Measurements from ENCODE around the gene HPS3. TPM values are rescaled to one million over a fixed set of nuclear protein-coding genes. Genes with fewer than 3 reads are reported as not detected.

HPS3 gene
- total and polyA plus RNA-seq, 2 experiments from 2014 or later, result 14.5 to 18.4 TPM

DNA sequence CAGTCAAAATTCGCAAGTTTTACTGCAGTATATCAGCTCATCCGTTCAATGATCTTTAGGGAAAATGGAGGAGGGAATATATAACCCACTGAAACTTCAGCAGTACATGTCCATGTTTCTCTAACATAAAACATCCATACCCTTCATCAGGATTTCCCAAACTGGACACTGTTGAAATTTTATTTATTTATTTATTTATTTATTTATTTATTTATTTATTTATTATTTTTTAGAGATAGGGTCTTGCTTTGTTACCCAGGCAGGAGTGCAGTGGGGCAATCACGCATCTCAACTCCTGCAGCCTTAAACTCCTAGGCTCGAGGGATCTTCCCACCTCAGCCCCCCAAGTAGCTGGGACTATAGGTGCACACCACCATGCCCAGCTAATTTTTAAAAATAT lies 28.3 kb upstream of the HPS3 start:
- no peak overlapping the region for H3K4me2 ChIP-seq (ENCODE audit: unreplicated experiment)
- in situ Hi-C loops (cut with MboI), result loop anchor here (25.0 kb wide), 1 partner anchor 386 kb away; no protein-coding TSS in a partner anchor
- H3K36me3 ChIP-seq (ENCODE audit: low read depth), result no peaks in the 10 kb centered on the region
- no peaks in the 10 kb centered on the region for H3K27me3 ChIP-seq (replicated peaks; ENCODE audit: insufficient read depth)
- no peaks in the 10 kb centered on the region for H3F3A ChIP-seq (ENCODE audit: insufficient read depth)
- no peak for TF ChIP-seq EZH2 (IDR thresholded peaks at IDR 0.05; ENCODE audit: insufficient read depth, poor library complexity, severe bottlenecking)
- TF ChIP-seq EZH2phosphoT487 (IDR thresholded peaks at IDR 0.05; ENCODE audit: insufficient read depth, low read depth), result no peak
- no peak overlapping the region for H2AFZ ChIP-seq
- H4K20me1 ChIP-seq (ENCODE audit: insufficient read depth), result no peaks in the 10 kb centered on the region
- H3K9me3 ChIP-seq (ENCODE audit: low read depth), result no peaks in the 10 kb centered on the region
- H3K4me3 ChIP-seq, result no peak overlapping the region
- no peak overlapping the region for H3K9ac ChIP-seq
- 75 to 76% methylated on average over 4 of the region's 4 CpGs for WGBS, 2 experiments (ENCODE audit: low coverage in 1 of 2, low lambda C conversion rate in 2 of 2, missing lambda C conversion rate in 2 of 2)
- no peaks in the 10 kb centered on the region for H3K9me2 ChIP-seq (ENCODE audit: insufficient read depth)
- no peak overlapping the region for H3K27ac ChIP-seq
- DNase-seq, result no peak
- no peaks in the 10 kb centered on the region for H3K4me1 ChIP-seq (ENCODE audit: insufficient read depth)
- H3K79me2 ChIP-seq (ENCODE audit: insufficient read depth), result no peaks in the 10 kb centered on the region

DNA sequence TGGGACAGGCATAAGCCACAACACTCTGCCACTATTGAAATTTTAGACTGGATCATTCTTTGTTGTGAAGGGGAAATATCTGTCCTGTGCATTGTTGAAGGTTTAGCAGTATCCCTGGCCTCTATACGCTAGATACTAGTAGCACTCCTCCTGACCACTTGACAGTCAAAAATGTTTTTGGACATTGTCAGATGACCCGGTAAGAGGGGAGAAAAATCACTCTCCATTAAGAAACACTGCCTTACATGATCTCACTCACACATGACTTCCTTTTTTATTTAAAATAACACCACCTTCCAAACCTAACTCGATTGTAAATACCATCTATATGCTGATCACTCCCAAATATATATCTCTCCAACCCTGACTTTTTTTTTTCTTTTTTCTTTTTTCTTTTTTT lies 27.8 kb upstream of the HPS3 start:
- H3K27me3 ChIP-seq (replicated peaks; ENCODE audit: insufficient read depth), result no peaks in the 10 kb centered on the region
- in situ Hi-C loops (cut with MboI), result loop anchor here (25.0 kb wide), 1 partner anchor 386 kb away; no protein-coding TSS in a partner anchor
- no peaks in the 10 kb centered on the region for H3K4me1 ChIP-seq (ENCODE audit: insufficient read depth)
- no peak overlapping the region for H3K4me2 ChIP-seq (ENCODE audit: unreplicated experiment)
- no peak overlapping the region for H2AFZ ChIP-seq
- 73 to 78% methylated on average over 3 of the region's 3 CpGs for WGBS, 2 experiments (ENCODE audit: low coverage in 1 of 2, low lambda C conversion rate in 2 of 2, missing lambda C conversion rate in 2 of 2)
- no peaks in the 10 kb centered on the region for H4K20me1 ChIP-seq (ENCODE audit: insufficient read depth)
- no peak for DNase-seq
- H3K9ac ChIP-seq, result no peak overlapping the region
- H3F3A ChIP-seq (ENCODE audit: insufficient read depth), result no peaks in the 10 kb centered on the region
- H3K36me3 ChIP-seq (ENCODE audit: low read depth), result no peaks in the 10 kb centered on the region
- no peaks in the 10 kb centered on the region for H3K79me2 ChIP-seq (ENCODE audit: insufficient read depth)
- TF ChIP-seq EZH2phosphoT487 (IDR thresholded peaks at IDR 0.05; ENCODE audit: insufficient read depth, low read depth) (no peak), EZH2 (IDR thresholded peaks at IDR 0.05; ENCODE audit: insufficient read depth, poor library complexity, severe bottlenecking) (no peak)
- H3K9me2 ChIP-seq (ENCODE audit: insufficient read depth), result no peaks in the 10 kb centered on the region
- H3K9me3 ChIP-seq (ENCODE audit: low read depth), result no peaks in the 10 kb centered on the region
- H3K4me3 ChIP-seq, result no peak overlapping the region
- H3K27ac ChIP-seq, result no peak overlapping the region

DNA sequence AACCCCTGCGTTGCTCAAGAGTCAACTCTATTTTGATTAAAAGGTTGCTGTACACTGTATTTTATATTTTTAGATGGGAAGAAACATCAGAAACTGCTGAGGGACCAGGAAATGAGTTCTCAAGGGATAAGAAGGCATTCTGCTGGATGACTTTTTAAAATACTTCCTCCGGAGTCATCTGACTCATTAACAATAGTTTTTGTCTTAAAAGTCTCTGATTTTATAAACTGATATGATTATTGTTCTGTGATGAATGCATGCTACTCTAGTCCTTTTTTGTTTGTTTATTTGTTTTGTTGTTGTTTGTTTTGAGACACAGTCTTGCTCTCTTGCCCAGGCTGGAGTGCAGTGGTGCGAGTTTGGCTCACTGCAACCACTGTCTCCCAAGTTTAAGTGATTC lies 25.0 kb upstream of the HPS3 start:
- in situ Hi-C loops (cut with MboI), result loop anchor here (25.0 kb wide), 1 partner anchor 383 kb away; no protein-coding TSS in a partner anchor
- Histone ChIP-seq H3F3A (ENCODE audit: insufficient read depth) (no peaks in the 10 kb centered on the region), H3K9me3 (ENCODE audit: low read depth) (no peaks in the 10 kb centered on the region), H3K9ac (no peak overlapping the region), H3K36me3 (ENCODE audit: low read depth) (no peaks in the 10 kb centered on the region), H3K27me3 (replicated peaks; ENCODE audit: insufficient read depth) (no peaks in the 10 kb centered on the region), H2AFZ (no peak overlapping the region), H4K20me1 (ENCODE audit: insufficient read depth) (no peaks in the 10 kb centered on the region), H3K4me1 (ENCODE audit: insufficient read depth) (no peaks in the 10 kb centered on the region), H3K27ac (no peak overlapping the region), H3K9me2 (ENCODE audit: insufficient read depth) (no peaks in the 10 kb centered on the region), H3K4me3 (no peak overlapping the region), H3K4me2 (ENCODE audit: unreplicated experiment) (no peak overlapping the region), H3K79me2 (ENCODE audit: insufficient read depth) (no peaks in the 10 kb centered on the region)
- TF ChIP-seq EZH2 (IDR thresholded peaks at IDR 0.05; ENCODE audit: insufficient read depth, poor library complexity, severe bottlenecking) (no peak), EZH2phosphoT487 (IDR thresholded peaks at IDR 0.05; ENCODE audit: insufficient read depth, low read depth) (no peak)
- no peak for DNase-seq
- 76 to 82% methylated on average over 3 of the region's 3 CpGs for WGBS, 2 experiments (ENCODE audit: low coverage in 1 of 2, low lambda C conversion rate in 2 of 2, missing lambda C conversion rate in 2 of 2)

- H3K4me2 ChIP-seq (ENCODE audit: unreplicated experiment), result no peak overlapping the region
- H3F3A ChIP-seq (ENCODE audit: insufficient read depth), result no peaks in the 10 kb centered on the region
- no peak overlapping the region for H3K9ac ChIP-seq
- H3K27ac ChIP-seq, result no peak overlapping the region
- H3K9me2 ChIP-seq (ENCODE audit: insufficient read depth), result no peaks in the 10 kb centered on the region
- DNase-seq, result no peak
- no peaks in the 10 kb centered on the region for H3K36me3 ChIP-seq (ENCODE audit: low read depth)
- H4K20me1 ChIP-seq (ENCODE audit: insufficient read depth), result no peaks in the 10 kb centered on the region
- H3K79me2 ChIP-seq (ENCODE audit: insufficient read depth), result no peaks in the 10 kb centered on the region
- H3K9me3 ChIP-seq (ENCODE audit: low read depth), result no peaks in the 10 kb centered on the region
- in situ Hi-C loops (cut with MboI), result loop anchor here (10.0 to 25.0 kb wide), 2 partner anchors 160 to 373 kb away; no protein-coding TSS in a partner anchor
- H3K4me1 ChIP-seq (ENCODE audit: insufficient read depth), result no peaks in the 10 kb centered on the region
- WGBS, 2 experiments (ENCODE audit: low coverage in 1 of 2, low lambda C conversion rate in 2 of 2, missing lambda C conversion rate in 2 of 2), result 94 to 96% methylated on average over 1 of the region's 1 CpG
- TF ChIP-seq EZH2 (IDR thresholded peaks at IDR 0.05; ENCODE audit: insufficient read depth, poor library complexity, severe bottlenecking) (no peak), EZH2phosphoT487 (IDR thresholded peaks at IDR 0.05; ENCODE audit: insufficient read depth, low read depth) (no peak)
- no peak overlapping the region for H2AFZ ChIP-seq
- H3K27me3 ChIP-seq (replicated peaks; ENCODE audit: insufficient read depth), result no peaks in the 10 kb centered on the region
- H3K4me3 ChIP-seq, result no peak overlapping the region
Observed at GRCh38 chr3:149114458-149114857, 15.0 kb upstream of the HPS3 start.

- in situ Hi-C loops (cut with MboI), result loop anchor here (10.0 to 25.0 kb wide), 2 partner anchors 160 to 372 kb away; no protein-coding TSS in a partner anchor
- Histone ChIP-seq H3K36me3 (ENCODE audit: low read depth) (no peaks in the 10 kb centered on the region), H3K4me3 (no peak overlapping the region), H3F3A (ENCODE audit: insufficient read depth) (no peaks in the 10 kb centered on the region), H3K9me3 (ENCODE audit: low read depth) (no peaks in the 10 kb centered on the region), H3K4me2 (ENCODE audit: unreplicated experiment) (no peak overlapping the region), H3K79me2 (ENCODE audit: insufficient read depth) (no peaks in the 10 kb centered on the region), H3K9ac (no peak overlapping the region), H3K27ac (no peak overlapping the region), H2AFZ (no peak overlapping the region), H3K4me1 (ENCODE audit: insufficient read depth) (no peaks in the 10 kb centered on the region), H4K20me1 (ENCODE audit: insufficient read depth) (no peaks in the 10 kb centered on the region), H3K27me3 (replicated peaks; ENCODE audit: insufficient read depth) (no peaks in the 10 kb centered on the region), H3K9me2 (ENCODE audit: insufficient read depth) (no peaks in the 10 kb centered on the region)
- no peak for DNase-seq
- TF ChIP-seq EZH2phosphoT487 (IDR thresholded peaks at IDR 0.05; ENCODE audit: insufficient read depth, low read depth) (no peak), EZH2 (IDR thresholded peaks at IDR 0.05; ENCODE audit: insufficient read depth, poor library complexity, severe bottlenecking) (no peak)
- WGBS, 2 experiments (ENCODE audit: low coverage in 1 of 2, low lambda C conversion rate in 2 of 2, missing lambda C conversion rate in 2 of 2), result 90 to 93% methylated on average over 5 of the region's 5 CpGs
Observed at GRCh38 chr3:149115114-149115513, 14.3 kb upstream of the HPS3 start.
